WI38 (cell line): ENCODE data around the gene TIMM22.
"Not testable (repeated sequence)": the region's sequence is repeated elsewhere in the genome, so short reads cannot be mapped to it uniquely, and the experiment has no call there.

Experiments used
- H3K4me3 ChIP-seq: 2 replicates; pipeline ENCODE4 v1.5.1; 2011; ENCODE audit warnings: low read depth, mild to moderate bottlenecking, control low read depth, low read length
- TF ChIP-seq, protein P1 (sequence below): IDR thresholded peaks from 2 replicates; pipeline ENCODE4 v1.5.1; 2012; ENCODE audit warnings: low read depth, mild to moderate bottlenecking, control low read depth, low read length

Gene TIMM22

GRCh38 chr17:1047177-1047878, 50.4 kb downstream of the TIMM22 start:
- TF ChIP-seq, protein P1, sequence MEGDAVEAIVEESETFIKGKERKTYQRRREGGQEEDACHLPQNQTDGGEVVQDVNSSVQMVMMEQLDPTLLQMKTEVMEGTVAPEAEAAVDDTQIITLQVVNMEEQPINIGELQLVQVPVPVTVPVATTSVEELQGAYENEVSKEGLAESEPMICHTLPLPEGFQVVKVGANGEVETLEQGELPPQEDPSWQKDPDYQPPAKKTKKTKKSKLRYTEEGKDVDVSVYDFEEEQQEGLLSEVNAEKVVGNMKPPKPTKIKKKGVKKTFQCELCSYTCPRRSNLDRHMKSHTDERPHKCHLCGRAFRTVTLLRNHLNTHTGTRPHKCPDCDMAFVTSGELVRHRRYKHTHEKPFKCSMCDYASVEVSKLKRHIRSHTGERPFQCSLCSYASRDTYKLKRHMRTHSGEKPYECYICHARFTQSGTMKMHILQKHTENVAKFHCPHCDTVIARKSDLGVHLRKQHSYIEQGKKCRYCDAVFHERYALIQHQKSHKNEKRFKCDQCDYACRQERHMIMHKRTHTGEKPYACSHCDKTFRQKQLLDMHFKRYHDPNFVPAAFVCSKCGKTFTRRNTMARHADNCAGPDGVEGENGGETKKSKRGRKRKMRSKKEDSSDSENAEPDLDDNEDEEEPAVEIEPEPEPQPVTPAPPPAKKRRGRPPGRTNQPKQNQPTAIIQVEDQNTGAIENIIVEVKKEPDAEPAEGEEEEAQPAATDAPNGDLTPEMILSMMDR: no peak
- H3K4me3 ChIP-seq: no peak overlapping the region

- TF ChIP-seq, protein P1: no peak
- no peak overlapping the region for H3K4me3 ChIP-seq
Measured at GRCh38 chr17:1047879-1048470, 51.0 kb downstream of the TIMM22 start.

DNA sequence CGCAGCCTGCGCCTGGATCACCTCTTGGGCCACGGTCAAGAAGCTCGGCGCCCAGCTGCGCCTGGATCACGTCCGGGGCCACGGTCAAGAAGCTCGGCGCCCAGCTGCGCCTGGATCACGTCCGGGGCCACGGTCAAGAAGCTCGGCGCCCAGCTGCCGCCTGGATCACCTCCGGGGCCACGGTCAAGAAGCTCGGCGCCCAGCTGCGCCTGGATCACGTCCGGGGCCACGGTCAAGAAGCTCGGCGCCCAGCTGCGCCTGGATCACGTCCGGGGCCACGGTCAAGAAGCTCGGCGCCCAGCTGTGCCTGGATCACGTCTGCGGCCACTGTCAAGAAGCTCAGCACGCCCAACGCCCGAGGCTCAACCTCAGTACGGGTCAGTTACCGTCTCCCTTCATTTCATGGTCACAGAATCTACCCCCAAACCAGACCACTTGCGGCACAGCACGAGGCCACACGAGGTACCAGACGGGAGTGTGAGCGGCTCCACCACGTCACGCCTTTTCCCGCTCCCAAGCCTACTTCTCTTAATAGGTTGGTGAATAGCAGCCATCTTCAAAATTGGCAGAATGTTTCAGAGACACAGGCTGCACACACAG, 51.7 kb downstream of the TIMM22 start:
- not testable (repeated sequence) for H3K4me3 ChIP-seq

DNA sequence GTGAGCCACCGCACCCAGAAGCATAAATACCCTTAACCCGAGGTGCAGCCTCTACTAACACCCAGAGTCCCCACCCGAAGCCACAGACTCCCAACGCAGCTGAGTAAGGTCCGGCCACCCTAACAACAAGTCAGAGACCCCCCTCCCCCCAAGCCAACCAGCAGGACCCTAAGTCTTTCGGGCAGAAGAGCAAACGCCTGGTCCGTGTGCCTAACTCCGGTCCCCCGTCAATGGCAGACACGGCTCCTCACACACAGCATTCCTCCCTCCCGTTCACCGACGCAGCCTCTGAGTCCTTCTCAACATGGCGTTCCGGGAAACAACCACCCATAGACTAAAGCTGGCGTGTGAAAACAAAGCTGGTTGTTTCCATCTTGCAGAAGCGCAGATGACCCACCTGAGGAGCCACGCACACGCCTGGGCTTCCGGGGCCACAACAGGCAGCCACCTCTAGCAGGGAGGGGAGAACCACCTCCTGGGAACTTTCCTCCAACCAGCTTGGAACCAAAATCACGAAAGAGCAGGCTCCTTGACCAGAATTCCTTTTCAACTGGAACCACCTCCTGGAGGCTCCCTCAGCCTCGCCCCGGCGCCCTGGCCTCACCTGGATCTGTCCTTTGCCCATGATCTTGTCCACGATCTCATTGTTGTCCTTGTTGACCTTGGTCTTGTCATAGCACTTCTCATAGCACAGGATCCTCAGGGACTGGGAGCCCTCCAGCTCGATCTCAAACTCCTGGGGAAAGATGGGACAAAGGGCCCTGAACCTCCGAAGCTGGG, 52.7 kb downstream of the TIMM22 start:
- no peak overlapping the region for H3K4me3 ChIP-seq
- TF ChIP-seq, protein P1: no peak

DNA sequence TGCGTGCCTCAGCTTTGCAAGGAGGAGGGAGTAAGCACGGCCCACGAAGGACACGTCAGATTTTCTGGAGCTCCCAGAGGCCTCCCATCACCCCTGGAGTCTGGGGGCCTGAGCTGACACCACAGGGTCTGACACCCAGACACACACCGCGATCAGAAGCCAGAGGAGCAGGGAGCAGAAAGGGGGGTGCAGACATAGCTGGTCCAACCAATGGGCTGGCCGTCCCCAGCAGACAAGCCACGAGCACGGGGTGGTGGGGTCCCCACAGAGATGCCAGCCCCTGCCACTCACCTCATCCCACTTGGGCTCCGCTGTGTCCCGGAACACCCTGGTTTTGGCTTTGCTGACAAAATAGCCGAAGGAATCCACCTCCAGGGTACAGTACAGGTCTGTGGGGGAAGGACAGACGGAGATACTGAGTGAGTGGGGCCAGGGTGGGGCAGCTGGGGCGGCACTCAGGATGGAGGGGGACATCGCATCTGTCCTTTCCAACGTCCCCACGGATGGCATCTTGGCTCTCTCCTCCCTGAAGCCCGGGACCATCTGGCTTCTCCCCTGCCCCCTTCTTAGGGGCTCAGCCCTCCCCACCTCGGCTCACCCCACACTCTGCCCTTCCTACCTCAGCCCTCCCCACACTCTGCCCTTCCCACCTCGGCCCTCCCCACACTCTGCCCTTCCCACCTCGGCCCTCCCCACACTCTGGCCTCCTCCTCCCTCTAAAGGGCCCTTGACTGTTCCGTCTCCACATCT, 53.5 kb downstream of the TIMM22 start:
- TF ChIP-seq, protein P1: no peak
- H3K4me3 ChIP-seq: no peak overlapping the region

GRCh38 chr17:1050996-1051925, 54.3 kb downstream of the TIMM22 start:
- TF ChIP-seq, protein P1: no peak
- no peak overlapping the region for H3K4me3 ChIP-seq
